BLaER1 (cell line): Measurements from ENCODE around the gene DMAC1.

Experiments used
- H3K27ac ChIP-seq: shearing (Covaris generic); formaldehyde crosslinking; 2 replicates; pipeline ENCODE4 v1.8.1; 2022
- H3K27me3 ChIP-seq: shearing (Covaris generic); formaldehyde crosslinking; 2 replicates; pipeline ENCODE4 v1.8.1; 2022
- H3K36me3 ChIP-seq: shearing (Covaris generic); formaldehyde crosslinking; 2 replicates; pipeline ENCODE4 v1.8.1; 2022
- H3K4me1 ChIP-seq: shearing (Covaris generic); formaldehyde crosslinking; 2 replicates; pipeline ENCODE4 v1.8.1; 2022
- H3K4me2 ChIP-seq: shearing (Covaris generic); formaldehyde crosslinking; 2 replicates; pipeline ENCODE4 v1.8.1; 2022
- H3K4me3 ChIP-seq: shearing (Covaris generic); formaldehyde crosslinking; 2 replicates; pipeline ENCODE4 v1.8.1; 2022
- H3K9ac ChIP-seq: shearing (Covaris generic); formaldehyde crosslinking; 2 replicates; pipeline ENCODE4 v1.8.1; 2022
- H3K9me3 ChIP-seq: shearing (Covaris generic); formaldehyde crosslinking; 2 replicates; pipeline ENCODE4 v1.8.1; 2022
- H4K20me1 ChIP-seq: shearing (Covaris generic); formaldehyde crosslinking; 2 replicates; pipeline ENCODE4 v1.8.1; 2022
- Cebpa-rat ChIP-seq: shearing (Covaris generic); IDR thresholded peaks from 2 replicates; pipeline ENCODE4 v1.8.1; 2022

The DMAC1 gene

DNA sequence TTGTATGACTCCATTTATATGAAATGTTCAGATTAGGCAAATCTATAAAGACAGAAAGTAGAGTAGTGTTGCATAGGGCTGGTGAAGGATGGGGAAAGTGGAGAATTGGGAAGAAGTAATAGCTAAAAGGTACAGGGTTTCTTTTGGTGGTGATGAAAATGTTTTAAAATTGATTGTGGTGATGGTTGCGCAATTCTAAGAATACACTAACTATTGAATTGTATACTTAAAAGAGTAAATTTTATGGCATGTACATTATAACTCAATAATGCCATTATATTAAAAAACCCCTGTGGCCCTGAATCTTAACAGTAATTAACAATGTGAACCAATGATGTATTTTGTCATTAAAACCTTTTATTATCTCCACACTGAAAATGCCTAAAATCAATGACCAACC lies 20.4 kb upstream of the DMAC1 start:
- Histone ChIP-seq H3K4me2 (no peak overlapping the region), H3K36me3 (no peaks in the 10 kb centered on the region), H3K9ac (no peak overlapping the region), H3K4me1 (peaks cover 4% of the 10 kb centered on the region; the same call in 1 of the 2 replicates), H3K27ac (no peak overlapping the region), H3K27me3 (no peaks in the 10 kb centered on the region), H3K4me3 (no peak overlapping the region), H4K20me1 (no peaks in the 10 kb centered on the region), H3K9me3 (no peaks in the 10 kb centered on the region)
- no peak for TF ChIP-seq Cebpa-rat

DNA sequence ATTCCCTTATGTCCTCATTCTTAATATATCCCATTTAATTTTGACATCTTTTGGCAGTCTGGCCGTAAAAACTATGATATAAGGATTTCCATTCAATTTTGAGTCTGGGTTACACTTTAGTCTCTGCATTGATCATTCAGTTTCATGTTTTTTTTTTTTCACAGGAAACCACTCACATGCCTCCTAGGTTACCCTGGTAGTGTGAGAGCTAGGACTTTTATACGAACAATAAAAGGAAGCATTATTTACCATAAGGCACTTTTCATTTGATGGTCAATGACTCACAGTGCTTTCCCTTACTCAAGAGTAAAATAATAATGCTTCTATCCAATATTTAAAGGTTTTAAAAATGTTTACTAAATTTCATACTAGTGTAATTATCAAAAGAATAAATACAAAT lies 16.4 kb upstream of the DMAC1 start:
- Histone ChIP-seq H3K4me1 (peaks cover 4% of the 10 kb centered on the region; the same call in 1 of the 2 replicates), H3K4me3 (no peak overlapping the region), H3K27ac (no peak overlapping the region), H3K9me3 (no peaks in the 10 kb centered on the region), H4K20me1 (no peaks in the 10 kb centered on the region), H3K27me3 (no peaks in the 10 kb centered on the region), H3K9ac (no peak overlapping the region), H3K4me2 (no peak overlapping the region; the same call in 1 of the 2 replicates), H3K36me3 (no peaks in the 10 kb centered on the region)
- no peak for TF ChIP-seq Cebpa-rat

DNA sequence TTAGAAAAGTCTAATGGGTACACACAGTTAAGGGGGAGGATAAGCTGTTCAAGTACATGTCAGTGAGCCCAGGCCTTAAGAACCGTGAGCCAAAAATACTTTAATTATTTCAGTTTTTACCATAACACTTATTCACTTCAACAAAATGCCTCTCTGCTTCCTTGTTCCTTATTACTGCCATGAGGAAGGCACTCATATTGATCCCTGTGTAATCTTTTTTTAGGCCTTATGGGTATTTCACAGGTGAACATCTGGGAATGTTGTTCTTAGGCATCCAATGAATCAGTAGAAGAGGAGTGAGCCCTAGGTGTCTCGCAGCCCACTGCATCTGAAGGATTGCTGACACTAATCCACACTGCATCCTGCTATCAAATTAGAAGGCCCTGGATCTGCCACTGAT lies 13.5 kb upstream of the DMAC1 start:
- H3K9me3 ChIP-seq: no peaks in the 10 kb centered on the region
- no peak overlapping the region for H3K4me2 ChIP-seq
- H3K27ac ChIP-seq: no peak overlapping the region
- no peak for TF ChIP-seq Cebpa-rat
- H3K4me1 ChIP-seq: peaks cover 4% of the 10 kb centered on the region; the same call in 1 of the 2 replicates
- no peaks in the 10 kb centered on the region for H3K27me3 ChIP-seq
- H3K9ac ChIP-seq: no peak overlapping the region
- H3K36me3 ChIP-seq: no peaks in the 10 kb centered on the region
- no peaks in the 10 kb centered on the region for H4K20me1 ChIP-seq
- no peak overlapping the region for H3K4me3 ChIP-seq

DNA sequence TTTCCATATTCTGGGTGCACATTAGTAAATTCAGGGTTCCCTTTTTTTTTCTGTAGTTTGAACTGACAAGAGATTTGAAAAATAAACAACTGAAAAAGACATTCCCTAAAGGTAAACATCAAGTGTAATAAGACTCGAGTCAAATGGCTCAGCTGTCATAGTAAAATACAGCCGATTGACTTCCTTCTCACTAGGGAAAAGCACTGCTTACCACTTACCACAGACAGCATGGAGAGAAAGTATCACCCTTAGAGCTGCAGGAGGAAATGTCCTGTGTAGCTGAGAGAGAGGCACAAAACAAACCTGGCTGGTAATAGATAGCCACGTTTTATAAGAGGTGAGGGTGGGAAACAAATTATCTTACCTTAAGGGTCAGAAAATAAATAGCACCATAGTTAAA lies 12.1 kb upstream of the DMAC1 start:
- Histone ChIP-seq H3K4me2 (no peak overlapping the region), H3K4me3 (no peak overlapping the region), H3K9ac (no peak overlapping the region), H3K27me3 (no peaks in the 10 kb centered on the region), H3K27ac (no peak overlapping the region), H3K9me3 (no peaks in the 10 kb centered on the region), H4K20me1 (no peaks in the 10 kb centered on the region), H3K4me1 (peaks cover 4% of the 10 kb centered on the region; the same call in 1 of the 2 replicates), H3K36me3 (no peaks in the 10 kb centered on the region)
- TF ChIP-seq Cebpa-rat: no peak

DNA sequence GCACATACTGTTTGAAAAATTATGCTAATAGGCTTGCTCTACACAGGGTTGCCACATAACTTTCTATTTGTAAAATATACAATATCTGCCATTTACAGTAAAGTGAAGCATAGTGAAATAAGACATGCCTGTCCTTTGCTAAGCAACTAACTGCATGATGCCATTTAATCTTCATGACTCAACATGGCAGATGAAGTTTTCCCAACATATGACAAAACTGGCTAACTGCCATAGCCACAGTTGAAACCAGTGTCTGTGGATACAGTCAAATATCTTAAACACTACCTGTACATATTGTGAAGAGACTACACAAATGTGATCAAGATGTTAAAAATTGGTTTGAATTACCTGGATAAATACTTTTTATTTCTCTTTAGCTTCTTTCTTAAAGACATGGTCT lies 3.1 kb upstream of the DMAC1 start:
- no peak for TF ChIP-seq Cebpa-rat
- Histone ChIP-seq H3K4me2 (no peak overlapping the region), H3K9ac (no peak overlapping the region)

DNA sequence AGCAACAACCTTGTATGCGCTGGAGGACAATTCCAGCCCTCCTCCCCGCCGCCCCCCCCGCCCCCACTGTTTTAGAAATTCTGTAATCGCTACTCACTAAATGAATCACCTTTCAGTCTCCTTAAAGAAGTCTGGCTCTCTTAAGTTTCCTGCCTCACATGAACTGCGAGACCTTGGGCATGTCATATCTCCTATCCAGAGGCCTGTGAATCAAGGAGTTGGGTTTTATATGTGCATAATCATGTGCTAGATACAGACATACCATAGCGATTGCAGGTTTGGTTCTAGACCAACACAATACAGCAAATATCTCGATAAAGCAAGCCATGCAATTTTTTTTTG lies 337 bp upstream of the DMAC1 start:
- H3K4me3 ChIP-seq: peak overlapping the region; percentile 82
- H3K27ac ChIP-seq: no peak overlapping the region; the same call in 1 of the 2 replicates

More for the DNA sequence above, 3.1 kb upstream of the DMAC1 start:
- Histone ChIP-seq H3K27ac (no peak overlapping the region), H3K9me3 (no peaks in the 10 kb centered on the region), H3K27me3 (no peaks in the 10 kb centered on the region), H3K4me3 (no peak overlapping the region), H4K20me1 (no peaks in the 10 kb centered on the region), H3K4me1 (peaks cover 13% of the 10 kb centered on the region), H3K36me3 (no peaks in the 10 kb centered on the region; the same call in 1 of the 2 replicates)

DNA sequence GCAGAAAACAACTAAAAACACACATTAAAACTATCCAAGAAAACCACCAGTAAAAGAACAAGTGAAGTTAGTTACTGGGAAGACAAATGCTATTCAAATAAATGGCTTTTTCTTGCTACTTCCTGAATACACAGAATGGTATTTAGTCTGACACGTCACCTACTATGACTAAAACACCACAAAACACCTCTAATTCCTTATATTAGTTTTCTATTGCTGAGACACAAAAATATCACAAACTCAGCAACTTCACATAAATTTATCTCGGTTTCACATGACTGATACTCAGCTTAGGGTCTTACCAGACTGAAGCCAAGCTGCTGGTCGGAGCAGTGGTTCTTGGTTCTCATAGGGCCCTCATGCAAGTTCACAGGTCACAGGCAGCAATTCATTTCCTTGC lies 5.4 kb downstream of the DMAC1 start:
- Histone ChIP-seq H4K20me1 (no peaks in the 10 kb centered on the region), H3K36me3 (peaks cover 67% of the 10 kb centered on the region)

More for the DNA sequence above, 337 bp upstream of the DMAC1 start:
- peaks cover 24% of the 10 kb centered on the region for H3K36me3 ChIP-seq
- H3K4me2 ChIP-seq: peak overlapping the region; percentile 97
- TF ChIP-seq Cebpa-rat: no peak
- no peaks in the 10 kb centered on the region for H3K27me3 ChIP-seq
- no peaks in the 10 kb centered on the region for H4K20me1 ChIP-seq
- no peak overlapping the region for H3K9ac ChIP-seq
- peaks cover 13% of the 10 kb centered on the region for H3K4me1 ChIP-seq
- H3K9me3 ChIP-seq: no peaks in the 10 kb centered on the region

DNA sequence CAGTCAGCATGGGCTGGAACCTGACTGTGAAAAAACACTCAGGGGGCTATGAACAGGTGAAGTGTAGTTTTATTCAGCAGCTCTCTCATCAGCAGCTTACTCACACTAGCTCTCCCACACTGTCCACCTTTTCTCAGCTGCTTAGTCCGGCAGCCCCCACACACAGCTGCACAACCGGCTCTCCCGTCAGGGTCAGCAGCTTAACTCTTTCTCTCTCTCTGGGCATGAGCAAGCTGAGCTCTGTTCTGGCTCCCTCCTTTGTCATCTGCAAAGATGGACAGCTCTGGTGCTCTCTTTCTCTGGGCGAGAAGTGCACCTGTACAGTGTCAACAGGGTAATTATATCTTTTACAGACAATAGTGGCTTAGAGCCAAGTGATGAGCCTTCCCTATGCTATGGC lies 8.2 kb downstream of the DMAC1 start:
- H3K27me3 ChIP-seq: no peaks in the 10 kb centered on the region
- TF ChIP-seq Cebpa-rat: no peak
- no peaks in the 10 kb centered on the region for H3K4me1 ChIP-seq
- no peaks in the 10 kb centered on the region for H3K9me3 ChIP-seq
- H3K9ac ChIP-seq: no peak overlapping the region
- no peak overlapping the region for H3K27ac ChIP-seq
- H3K36me3 ChIP-seq: peaks cover 81% of the 10 kb centered on the region
- no peak overlapping the region for H3K4me2 ChIP-seq
- no peaks in the 10 kb centered on the region for H4K20me1 ChIP-seq
- no peak overlapping the region for H3K4me3 ChIP-seq

More for the DNA sequence above, 5.4 kb downstream of the DMAC1 start:
- H3K27ac ChIP-seq: no peak overlapping the region
- H3K9ac ChIP-seq: no peak overlapping the region
- no peak overlapping the region for H3K4me2 ChIP-seq
- no peak for TF ChIP-seq Cebpa-rat
- H3K9me3 ChIP-seq: no peaks in the 10 kb centered on the region
- no peaks in the 10 kb centered on the region for H3K27me3 ChIP-seq
- H3K4me3 ChIP-seq: no peak overlapping the region
- peaks cover 13% of the 10 kb centered on the region for H3K4me1 ChIP-seq

DNA sequence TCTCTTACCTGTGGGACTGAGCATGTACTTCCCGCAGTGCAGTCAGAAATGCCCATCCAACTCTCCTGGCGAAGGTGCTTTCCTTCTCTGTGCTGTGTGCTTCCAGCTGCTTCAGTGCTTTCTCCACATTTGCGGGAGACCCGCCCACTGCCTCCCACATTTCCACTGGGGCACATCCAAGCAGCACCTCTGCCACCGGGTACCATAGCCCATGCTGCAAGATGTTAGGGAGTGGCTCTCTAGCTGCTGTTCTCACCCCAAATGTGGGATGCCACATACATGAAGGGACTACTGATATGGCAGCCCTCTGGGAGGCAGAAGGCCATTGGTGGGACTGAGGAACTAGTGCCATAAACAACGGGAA lies 8.8 kb downstream of the DMAC1 start:
- Histone ChIP-seq H4K20me1 (no peaks in the 10 kb centered on the region), H3K27me3 (no peaks in the 10 kb centered on the region), H3K27ac (no peak overlapping the region), H3K36me3 (peaks cover 80% of the 10 kb centered on the region), H3K4me1 (no peaks in the 10 kb centered on the region), H3K4me3 (no peak overlapping the region), H3K9me3 (no peaks in the 10 kb centered on the region), H3K9ac (no peak overlapping the region), H3K4me2 (no peak overlapping the region)
- no peak for TF ChIP-seq Cebpa-rat

DNA sequence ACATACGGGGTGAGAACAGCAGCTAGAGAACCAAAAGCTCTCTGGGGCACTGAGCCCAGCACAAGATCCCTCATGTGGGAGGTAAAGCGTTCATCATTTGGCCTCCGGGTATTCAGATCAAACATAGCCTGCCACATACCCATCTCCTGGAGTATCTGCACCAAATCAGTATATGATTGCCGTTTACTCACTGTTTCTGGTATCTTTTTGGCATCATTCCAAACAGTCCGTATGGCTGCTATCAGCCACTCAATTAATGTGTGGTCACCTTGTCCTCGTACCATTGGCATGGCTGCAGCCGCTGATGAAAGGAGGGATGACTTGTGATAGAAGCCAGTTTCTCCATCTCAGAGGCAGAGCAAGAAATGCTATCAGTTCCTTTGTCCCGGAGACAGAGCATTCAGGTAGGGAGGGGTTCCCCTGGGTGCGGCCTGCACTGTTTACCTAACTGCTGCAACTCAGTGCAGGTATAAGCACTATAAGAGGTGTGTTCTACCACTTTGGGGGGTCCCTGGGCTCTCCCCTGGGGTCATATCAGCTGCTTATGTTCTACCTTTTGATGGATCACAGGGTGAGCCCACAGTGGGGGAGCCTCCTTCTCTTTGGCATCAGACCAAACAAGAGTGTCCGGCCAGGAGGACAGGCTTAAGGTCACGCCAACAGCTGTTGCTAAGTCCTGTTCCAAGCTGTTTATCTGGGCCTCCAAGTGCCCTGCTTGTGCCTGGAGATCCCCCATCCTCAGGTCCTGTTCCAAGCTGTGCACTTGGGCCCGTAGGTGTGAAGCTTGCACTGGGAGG lies 9.4 kb downstream of the DMAC1 start:
- no peaks in the 10 kb centered on the region for H3K9me3 ChIP-seq
- no peaks in the 10 kb centered on the region for H3K4me1 ChIP-seq
- no peaks in the 10 kb centered on the region for H4K20me1 ChIP-seq
- no peak overlapping the region for H3K27ac ChIP-seq
- peaks cover 74% of the 10 kb centered on the region for H3K36me3 ChIP-seq
- H3K27me3 ChIP-seq: no peaks in the 10 kb centered on the region
- H3K9ac ChIP-seq: no peak overlapping the region
- no peak overlapping the region for H3K4me3 ChIP-seq
- no peak overlapping the region for H3K4me2 ChIP-seq
- no peak for TF ChIP-seq Cebpa-rat
